Neuron (in vitro differentiated cells): ENCODE results near the gene SORL1-AS1.

Experiments used
- H2AFZ ChIP-seq: one replicate; pipeline ENCODE4 v1.6.1; 2013; ENCODE audit warnings: low read depth, mild to moderate bottlenecking, inconsistent platforms, low read length, moderate library complexity
- H3K27me3 ChIP-seq: one replicate; pipeline ENCODE4 v1.6.1; 2013; ENCODE audit warnings: low read length; ENCODE audit not compliant: insufficient read depth
- H3K36me3 ChIP-seq: one replicate; pipeline ENCODE4 v1.6.1; 2013; ENCODE audit warnings: low read length; ENCODE audit not compliant: insufficient read depth
- H3K4me1 ChIP-seq: one replicate; pipeline ENCODE4 v1.6.1; 2013; ENCODE audit warnings: low read length; ENCODE audit not compliant: insufficient read depth
- H3K4me3 ChIP-seq: 2 replicates; pipeline ENCODE4 v1.5.1; 2013; ENCODE audit warnings: mild to moderate bottlenecking, low read length, moderate library complexity
- H3K9me3 ChIP-seq: one replicate; pipeline ENCODE4 v1.6.1; 2013; ENCODE audit warnings: low read length

SORL1-AS1 gene

DNA sequence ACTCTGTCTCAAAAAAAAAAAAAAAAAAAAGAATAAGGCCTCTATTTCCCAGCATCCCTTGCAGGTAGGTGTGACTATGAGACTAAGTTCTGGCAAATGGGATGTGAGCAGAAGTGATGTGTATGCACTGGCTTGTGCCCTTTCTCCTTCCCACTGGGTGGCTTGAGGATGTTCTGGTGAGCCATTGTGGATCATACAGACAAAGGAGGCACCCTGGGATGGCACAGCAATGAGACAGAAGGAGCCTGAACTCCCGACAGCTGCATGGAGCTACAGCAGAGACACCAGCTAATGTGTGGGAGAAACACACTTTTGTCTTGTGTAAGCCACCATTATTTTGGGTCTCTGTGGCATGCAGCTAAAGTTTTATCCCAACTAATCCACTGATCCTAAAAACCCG is 11.2 kb downstream of the SORL1-AS1 start:
- H3K27me3 ChIP-seq = no peaks in the 10 kb centered on the region
- H3K4me1 ChIP-seq = no peaks in the 10 kb centered on the region
- no peak overlapping the region for H2AFZ ChIP-seq
- no peak overlapping the region for H3K4me3 ChIP-seq
- no peaks in the 10 kb centered on the region for H3K9me3 ChIP-seq
- no peaks in the 10 kb centered on the region for H3K36me3 ChIP-seq

- no peaks in the 10 kb centered on the region for H3K4me1 ChIP-seq
- no peaks in the 10 kb centered on the region for H3K36me3 ChIP-seq
- no peaks in the 10 kb centered on the region for H3K9me3 ChIP-seq
- H2AFZ ChIP-seq = no peak overlapping the region
- H3K4me3 ChIP-seq = no peak overlapping the region
- H3K27me3 ChIP-seq = no peaks in the 10 kb centered on the region
These were observed 13.0 kb downstream of the SORL1-AS1 start for GRCh38 chr11:121439759-121440158.

GRCh38 chr11:121439337-121439736 is 13.4 kb downstream of the SORL1-AS1 start:
- H3K36me3 ChIP-seq = no peaks in the 10 kb centered on the region
- no peak overlapping the region for H3K4me3 ChIP-seq
- no peaks in the 10 kb centered on the region for H3K4me1 ChIP-seq
- H3K27me3 ChIP-seq = no peaks in the 10 kb centered on the region
- H2AFZ ChIP-seq = no peak overlapping the region
- H3K9me3 ChIP-seq = no peaks in the 10 kb centered on the region

DNA sequence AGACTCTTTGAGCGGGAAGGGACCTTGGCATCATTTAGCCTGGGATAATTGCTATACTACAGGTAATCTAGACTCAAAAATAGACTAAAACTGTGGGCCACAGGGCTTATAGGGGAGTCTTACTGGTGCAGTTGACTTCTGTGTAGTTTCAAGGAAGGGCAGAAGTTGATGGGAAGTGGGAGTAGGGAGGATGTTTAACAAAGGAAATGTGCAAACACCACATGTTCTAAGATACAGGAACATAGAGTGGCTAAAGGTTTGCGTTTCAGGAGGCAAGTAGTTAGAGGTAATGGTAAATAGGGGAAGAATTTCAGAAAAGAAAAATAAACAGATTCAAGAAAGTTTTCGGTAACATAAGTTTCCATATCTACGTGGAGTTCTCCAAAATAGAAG is 15.1 kb downstream of the SORL1-AS1 start:
- H3K9me3 ChIP-seq = no peaks in the 10 kb centered on the region
- no peak overlapping the region for H3K4me3 ChIP-seq
- no peaks in the 10 kb centered on the region for H3K36me3 ChIP-seq
- no peaks in the 10 kb centered on the region for H3K4me1 ChIP-seq
- no peak overlapping the region for H2AFZ ChIP-seq
- H3K27me3 ChIP-seq = no peaks in the 10 kb centered on the region

DNA sequence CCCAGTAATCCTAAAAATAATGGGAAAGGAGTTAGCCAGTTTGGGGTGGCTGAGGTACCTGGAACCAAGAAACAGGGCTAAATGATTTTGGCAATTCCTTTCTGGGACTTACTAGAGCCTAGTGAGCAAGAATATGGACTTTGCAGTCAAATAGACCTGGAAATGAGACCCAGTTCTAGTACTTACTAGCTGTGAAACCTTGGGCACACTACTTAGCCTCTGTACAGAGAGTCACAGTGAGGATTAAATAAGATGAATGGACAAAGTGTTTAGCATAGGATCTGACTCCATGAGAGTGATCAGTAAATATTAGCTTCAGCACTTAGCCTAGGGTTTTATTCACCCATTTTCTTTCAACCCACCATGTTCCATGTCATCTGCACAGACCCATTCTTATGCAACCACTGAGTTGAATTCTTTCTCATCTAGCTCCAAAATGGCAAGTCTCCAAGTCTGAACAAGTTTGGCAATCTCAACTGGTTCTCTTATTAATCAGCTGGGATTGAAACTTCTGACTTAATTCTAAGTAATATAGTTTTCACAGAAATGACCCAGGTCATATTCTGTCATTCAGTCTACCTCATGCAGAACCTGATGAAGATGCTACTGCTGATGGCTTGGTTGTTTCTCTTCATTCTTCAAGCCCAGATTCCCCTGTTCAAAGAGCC is 15.6 kb downstream of the SORL1-AS1 start:
- Histone ChIP-seq H3K9me3 (no peaks in the 10 kb centered on the region), H3K4me3 (no peak overlapping the region), H3K36me3 (no peaks in the 10 kb centered on the region), H3K27me3 (no peaks in the 10 kb centered on the region), H2AFZ (no peak overlapping the region), H3K4me1 (no peaks in the 10 kb centered on the region)

DNA sequence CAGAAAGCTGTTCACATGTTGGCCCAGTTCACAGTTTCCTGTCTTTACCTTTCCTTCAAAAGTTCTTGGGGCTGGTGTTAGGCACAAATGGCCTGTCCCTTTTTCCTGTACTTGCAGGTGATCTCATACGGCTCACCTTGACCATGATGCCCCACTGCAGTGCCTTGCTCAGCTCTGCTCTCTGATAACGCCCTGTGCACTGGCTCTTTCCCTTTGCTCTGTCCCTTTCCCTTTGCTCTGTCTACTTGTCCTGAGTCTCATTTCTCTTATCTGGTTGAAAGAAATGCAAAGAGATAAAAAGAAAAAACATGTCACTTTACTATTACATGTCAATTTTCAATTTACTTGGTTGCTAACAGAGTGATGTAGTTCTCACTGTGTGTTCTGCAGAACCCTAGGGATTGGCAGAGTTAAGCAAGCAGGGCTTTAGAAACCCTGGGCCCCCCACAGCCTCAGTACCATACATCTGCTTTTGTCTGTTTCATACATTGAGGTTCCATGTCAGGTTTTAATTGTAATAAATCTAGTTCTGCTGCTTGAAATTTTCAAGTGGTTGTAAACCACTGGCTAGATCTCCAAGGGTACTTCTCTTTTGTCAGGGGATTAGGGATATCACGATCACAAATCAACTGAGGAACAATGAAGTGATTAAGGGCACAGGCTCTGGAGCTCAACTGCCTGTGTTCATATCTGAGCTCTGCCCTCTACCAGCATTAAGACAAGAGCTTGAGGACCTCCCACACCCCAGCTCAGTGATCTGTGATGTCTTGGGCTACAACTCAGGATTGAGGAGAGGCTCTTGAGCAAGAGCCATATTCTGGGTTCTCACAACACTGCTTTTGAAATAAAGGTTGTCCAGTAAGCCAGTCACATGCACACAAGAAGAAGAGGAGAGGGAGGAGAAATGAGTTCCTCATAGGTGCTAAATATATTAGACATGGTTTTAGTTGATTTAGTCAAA is 16.9 kb downstream of the SORL1-AS1 start:
- no peaks in the 10 kb centered on the region for H3K36me3 ChIP-seq
- H3K27me3 ChIP-seq = no peaks in the 10 kb centered on the region
- H3K4me1 ChIP-seq = no peaks in the 10 kb centered on the region
- H2AFZ ChIP-seq = no peak overlapping the region
- H3K9me3 ChIP-seq = no peaks in the 10 kb centered on the region
- H3K4me3 ChIP-seq = no peak overlapping the region

DNA sequence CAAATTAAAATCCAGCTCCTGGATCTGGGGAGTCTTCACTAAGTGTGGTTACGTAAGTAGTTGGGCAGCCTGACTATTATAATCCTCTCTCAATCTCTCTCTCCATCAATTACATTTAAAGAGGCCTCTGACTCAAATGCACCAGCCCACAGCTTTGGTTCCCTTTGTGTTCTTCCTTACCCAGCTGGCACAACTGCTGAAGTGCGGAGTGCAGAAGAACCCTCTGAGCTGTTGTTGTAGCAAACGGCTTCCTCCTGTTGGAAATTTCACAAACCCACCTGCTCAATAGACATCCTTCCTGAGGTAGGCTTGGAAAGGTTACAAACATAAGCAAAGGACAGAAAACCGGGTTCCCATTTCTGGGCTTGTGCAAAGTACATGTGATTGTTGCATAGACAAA is 17.6 kb downstream of the SORL1-AS1 start:
- H3K4me3 ChIP-seq = no peak overlapping the region
- no peaks in the 10 kb centered on the region for H3K4me1 ChIP-seq
- no peaks in the 10 kb centered on the region for H3K36me3 ChIP-seq
- H3K9me3 ChIP-seq = no peaks in the 10 kb centered on the region
- no peaks in the 10 kb centered on the region for H3K27me3 ChIP-seq
- H2AFZ ChIP-seq = no peak overlapping the region

GRCh38 chr11:121431820-121432526 is 20.8 kb downstream of the SORL1-AS1 start:
- Histone ChIP-seq H3K36me3 (no peaks in the 10 kb centered on the region), H3K27me3 (no peaks in the 10 kb centered on the region), H3K9me3 (no peaks in the 10 kb centered on the region), H2AFZ (no peak overlapping the region), H3K4me1 (no peaks in the 10 kb centered on the region), H3K4me3 (no peak overlapping the region)

GRCh38 chr11:121429556-121429955 is 23.2 kb downstream of the SORL1-AS1 start:
- no peak overlapping the region for H2AFZ ChIP-seq
- H3K4me1 ChIP-seq = no peaks in the 10 kb centered on the region
- H3K9me3 ChIP-seq = peaks cover 3% of the 10 kb centered on the region
- H3K4me3 ChIP-seq = no peak overlapping the region
- H3K27me3 ChIP-seq = no peaks in the 10 kb centered on the region
- H3K36me3 ChIP-seq = no peaks in the 10 kb centered on the region

- H3K27me3 ChIP-seq = no peaks in the 10 kb centered on the region
- no peaks in the 10 kb centered on the region for H3K36me3 ChIP-seq
- no peak overlapping the region for H2AFZ ChIP-seq
- H3K4me1 ChIP-seq = no peaks in the 10 kb centered on the region
- H3K4me3 ChIP-seq = no peak overlapping the region
- peaks cover 3% of the 10 kb centered on the region for H3K9me3 ChIP-seq
These were observed 25.4 kb downstream of the SORL1-AS1 start for GRCh38 chr11:121427400-121427744.

DNA sequence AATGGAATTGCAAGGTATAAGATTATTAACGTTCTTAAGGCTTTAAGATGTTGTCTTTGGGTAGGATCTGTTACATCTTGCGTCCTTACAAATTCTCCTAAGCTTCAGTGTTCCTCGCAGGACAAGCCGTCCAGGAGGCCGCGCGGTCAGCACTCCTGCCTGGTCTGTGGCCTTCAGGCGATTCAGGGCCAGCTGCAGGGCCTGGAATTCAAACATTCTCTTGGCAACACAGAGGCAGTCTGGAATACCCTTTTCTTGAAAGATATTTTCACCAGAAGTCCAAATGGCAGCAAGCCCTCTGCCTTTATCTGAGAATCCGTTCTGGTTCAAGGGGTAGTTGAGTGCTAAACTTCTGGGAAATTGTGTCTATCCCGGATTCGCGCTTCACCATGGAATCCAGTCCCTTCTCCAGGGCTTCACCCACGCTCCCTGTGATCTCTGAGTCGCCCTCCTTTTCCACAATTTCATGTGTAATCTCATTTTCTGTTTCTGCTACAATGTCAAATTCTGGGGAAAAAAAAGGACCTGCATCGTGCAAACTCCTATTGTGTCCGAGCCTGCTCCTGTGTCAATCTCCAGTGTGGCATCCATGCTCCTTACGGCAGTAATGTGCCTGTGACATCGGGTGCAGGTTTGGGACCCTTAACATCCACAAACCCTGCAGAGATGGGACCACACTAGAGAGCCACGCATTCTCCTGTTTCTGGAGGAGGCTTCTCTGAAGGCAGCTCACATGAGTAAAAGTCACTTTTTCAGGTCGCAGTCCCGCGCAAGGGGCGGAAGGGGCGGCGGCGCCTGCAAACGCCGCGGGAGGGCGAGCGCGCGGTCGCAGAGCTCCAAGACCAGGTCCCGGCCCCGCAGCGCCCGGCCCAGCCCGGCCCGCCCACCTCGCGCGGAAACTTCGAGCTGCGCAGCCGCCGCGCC is 26.0 kb downstream of the SORL1-AS1 start:
- Histone ChIP-seq H3K4me3 (no peak overlapping the region), H3K27me3 (no peaks in the 10 kb centered on the region), H3K9me3 (peaks cover 3% of the 10 kb centered on the region), H3K36me3 (no peaks in the 10 kb centered on the region), H2AFZ (peak overlapping the region; percentile 9), H3K4me1 (no peaks in the 10 kb centered on the region)

- Histone ChIP-seq H3K4me3 (no peak overlapping the region), H3K4me1 (no peaks in the 10 kb centered on the region), H2AFZ (no peak overlapping the region), H3K36me3 (no peaks in the 10 kb centered on the region), H3K9me3 (peaks cover 3% of the 10 kb centered on the region), H3K27me3 (no peaks in the 10 kb centered on the region)
These were observed 26.9 kb downstream of the SORL1-AS1 start for GRCh38 chr11:121425828-121426227.
